Mucosa of descending colon (tissue), 3 donors: ENCODE measurements around the gene RPS21. TPM values are rescaled to one million over a fixed set of nuclear protein-coding genes. Genes with fewer than 3 reads are reported as not detected.

ENCODE experiments used
- ATAC-seq: fragments of 200-7000 bp; cut with Tn5 transposase; one replicate; pipeline ENCODE4 v1.9.1; 2020; ENCODE audit warnings: mild to moderate bottlenecking, moderate library complexity
- DNase-seq, 3 donors: peaks; one replicate each; pipeline ENCODE4 v3.0.0-alpha.2; 2020
- H3K36me3 ChIP-seq: fragments of 200-600 bp; one replicate; pipeline ENCODE4 v1.8.0; 2021; ENCODE audit warnings: low read depth, mild to moderate bottlenecking
- H3K4me1 ChIP-seq: fragments of 200-600 bp; one replicate; pipeline ENCODE4 v1.8.0; 2021; ENCODE audit warnings: low read depth, mild to moderate bottlenecking
- H3K4me3 ChIP-seq: fragments of 200-600 bp; one replicate; pipeline ENCODE4 v1.8.0; 2021; ENCODE audit warnings: mild to moderate bottlenecking
- H3K9me3 ChIP-seq: fragments of 200-600 bp; one replicate; pipeline ENCODE4 v1.8.0; 2021; ENCODE audit warnings: mild to moderate bottlenecking
- CTCF ChIP-seq: fragments of 200-600 bp; IDR thresholded peaks from one replicate; pipeline ENCODE4 v1.8.0; 2022; ENCODE audit warnings: antibody characterized with exemption, mild to moderate bottlenecking
- intact Hi-C, 2 donors: fragments of 100-400 bp; cut with DNase I in 1 of 2; cut with micrococcal nuclease in 1 of 2; formaldehyde crosslinking; loops; one replicate each; pipeline versions ENCODE4 v1.11.0 to v1.11.1; 2022; cut with DNase I, micrococcal nuclease
- total RNA-seq, 3 donors: library from RNA; stranded (reverse); fragmentation: NEBNext Ultra II Directional in 2 of 3; extraction: Animal tissue kit (Norgen Biotek cat#: 25700) in 2 of 3; gene quantifications; one replicate each; pipeline versions ENCODE4 v1.2.1 to v1.2.4, GENCODE V29; 2021 to 2023
- donor health status: DM: no; HTN: no; CAD: no; lungs with moderate emphysema.
- donor health status: DM: no; HTN: no; CAD: no.
- donor health status: DM: no; HTN: yes; CAD: no.

Gene RPS21
- total RNA-seq, 3 donors from 2014 or later = 1,171 to 1,284 (median 1,191) TPM

- DNase-seq (peak in 1 of 3 donors; percentile 58), ATAC-seq (peak; percentile 6)
- no peaks in the 10 kb centered on the region for H3K36me3 ChIP-seq
- peaks cover 32% of the 10 kb centered on the region for H3K4me1 ChIP-seq
- intact Hi-C loops = no loop called here
- no peak overlapping the region for H3K4me3 ChIP-seq
- TF ChIP-seq CTCF = no peak
- H3K9me3 ChIP-seq = no peaks in the 10 kb centered on the region
Measured at GRCh38 chr20:62428396-62429295, 41.7 kb downstream of the RPS21 start.

- no peak overlapping the region for H3K4me3 ChIP-seq
- intact Hi-C loops = no loop called here
- H3K36me3 ChIP-seq = no peaks in the 10 kb centered on the region
- H3K9me3 ChIP-seq = no peaks in the 10 kb centered on the region
- TF ChIP-seq CTCF = no peak
- ATAC-seq = no peak
- no peak for DNase-seq
- peaks cover 39% of the 10 kb centered on the region for H3K4me1 ChIP-seq
Measured at GRCh38 chr20:62429455-62430310, 42.8 kb downstream of the RPS21 start.

GRCh38 chr20:62430311-62430853, 43.5 kb downstream of the RPS21 start:
- no peak for TF ChIP-seq CTCF
- H3K4me1 ChIP-seq = peaks cover 39% of the 10 kb centered on the region

GRCh38 chr20:62430866-62431447, 44.1 kb downstream of the RPS21 start:
- ATAC-seq = no peak
- Histone ChIP-seq H3K36me3 (no peaks in the 10 kb centered on the region), H3K9me3 (no peaks in the 10 kb centered on the region), H3K4me3 (no peak overlapping the region), H3K4me1 (peaks cover 39% of the 10 kb centered on the region)
- intact Hi-C loops = no loop called here
- no peak for TF ChIP-seq CTCF
- no peak for DNase-seq

More at GRCh38 chr20:62430311-62430853, 43.5 kb downstream of the RPS21 start:
- ATAC-seq = no peak
- DNase-seq = no peak
- Histone ChIP-seq H3K36me3 (no peaks in the 10 kb centered on the region), H3K9me3 (no peaks in the 10 kb centered on the region), H3K4me3 (no peak overlapping the region)
- intact Hi-C loops = no loop called here
